WTC11 (cell line): ENCODE results near the gene DUSP11. TPM values are rescaled to one million over a fixed set of nuclear protein-coding genes. Genes with fewer than 3 reads are reported as not detected.

Experiments used
- ATAC-seq: fragments of 200-7000 bp; cut with Tn5 transposase; 2 replicates; pipeline ENCODE4 v1.10.0; 2021; ENCODE audit warnings: mild to moderate bottlenecking, moderate library complexity
- CTCF ChIA-PET: fragments of 300-600 bp; sonication (Branson Sonifier 250); formaldehyde crosslinking; loops from one replicate; lab custom pipeline; 2021; ENCODE audit warnings: antibody characterized with exemption; lab: Charles Lee
- POLR2A ChIA-PET: fragments of 350-600 bp; sonication (Branson Sonifier 250); formaldehyde crosslinking; loops from one replicate; lab custom pipeline; 2021; ENCODE audit warnings: antibody characterized with exemption; lab: Charles Lee
- DNase-seq: peaks from one replicate; pipeline ENCODE4 v3.0.0; 2021; ENCODE audit warnings: low spot score
- H3K27ac Mint-ChIP-seq: 2 replicates; pipeline ENCODE4 v1.8.0; 2021; ENCODE audit warnings: mixed read lengths
- H3K27me3 Mint-ChIP-seq: 2 replicates; pipeline ENCODE4 v1.8.0; 2021; ENCODE audit warnings: low read depth, mild to moderate bottlenecking, moderate library complexity, mixed read lengths
- H3K36me3 Mint-ChIP-seq: 2 replicates; pipeline ENCODE4 v1.8.0; 2021; ENCODE audit warnings: mixed read lengths
- H3K4me1 Mint-ChIP-seq: 2 replicates; pipeline ENCODE4 v1.8.0; 2022; ENCODE audit warnings: mixed read lengths
- H3K4me3 Mint-ChIP-seq: 2 replicates; pipeline ENCODE4 v1.8.0; 2021; ENCODE audit warnings: mild to moderate bottlenecking, moderate library complexity, mixed read lengths
- H3K9me3 Mint-ChIP-seq: 2 replicates; pipeline ENCODE4 v1.8.0; 2021; ENCODE audit warnings: mixed read lengths
- ATF1 ChIP-seq: sonication (generic); formaldehyde crosslinking; IDR thresholded peaks from 2 replicates; pipeline ENCODE4 v1.8.1; 2023; ENCODE audit warnings: mild to moderate bottlenecking, moderate library complexity, missing genetic modification reagents
- FOXJ3 ChIP-seq: sonication (generic); formaldehyde crosslinking; IDR thresholded peaks from 2 replicates; pipeline ENCODE4 v1.9.0; 2021; ENCODE audit warnings: missing genetic modification reagents, mild to moderate bottlenecking, borderline replicate concordance
- FOXP1 ChIP-seq: sonication (generic); formaldehyde crosslinking; IDR thresholded peaks from 2 replicates; pipeline ENCODE4 v1.8.0; 2022; ENCODE audit warnings: missing genetic modification reagents, mild to moderate bottlenecking, moderate library complexity, borderline replicate concordance
- MYBL2 ChIP-seq: sonication (generic); formaldehyde crosslinking; IDR thresholded peaks from 2 replicates; pipeline ENCODE4 v1.8.1; 2023; ENCODE audit warnings: mild to moderate bottlenecking, moderate library complexity, missing genetic modification reagents
- NR1H2 ChIP-seq: sonication (generic); formaldehyde crosslinking; IDR thresholded peaks from 2 replicates; pipeline ENCODE4 v1.9.0; 2021; ENCODE audit warnings: mild to moderate bottlenecking, moderate library complexity, missing genetic modification reagents
- NR2C2 ChIP-seq: sonication (generic); formaldehyde crosslinking; IDR thresholded peaks from 2 replicates; pipeline ENCODE4 v1.8.0; 2022; ENCODE audit warnings: mild to moderate bottlenecking, missing genetic modification reagents
- TP53 ChIP-seq: sonication (generic); formaldehyde crosslinking; IDR thresholded peaks from 2 replicates; pipeline ENCODE4 v1.8.1; 2023; ENCODE audit warnings: mild to moderate bottlenecking, missing genetic modification reagents
- ZNF219 ChIP-seq: sonication (generic); formaldehyde crosslinking; IDR thresholded peaks from 2 replicates; pipeline ENCODE4 v1.8.0; 2023; ENCODE audit warnings: missing genetic modification reagents, mild to moderate bottlenecking, borderline replicate concordance
- total RNA-seq: library from RNA; stranded (reverse); gene quantifications from 3 replicates; pipeline ENCODE4 v1.2.3, GENCODE V29; 2021
- TF ChIP-seq, protein P1 (sequence below): sonication (generic); formaldehyde crosslinking; IDR thresholded peaks from 2 replicates; pipeline ENCODE4 v1.8.1; 2022; ENCODE audit warnings: mild to moderate bottlenecking, missing genetic modification reagents, moderate library complexity, borderline replicate concordance
- TF ChIP-seq, protein P2 (sequence below): sonication (generic); formaldehyde crosslinking; IDR thresholded peaks from 2 replicates; pipeline ENCODE4 v1.8.1; 2023; ENCODE audit warnings: mild to moderate bottlenecking, missing genetic modification reagents
- TF ChIP-seq, protein P3 (sequence below): sonication (generic); formaldehyde crosslinking; IDR thresholded peaks from 2 replicates; pipeline ENCODE4 v1.8.1; 2023; ENCODE audit warnings: mild to moderate bottlenecking, moderate library complexity, missing genetic modification reagents
- TF ChIP-seq, protein P4 (sequence below): fragments of 200-600 bp; IDR thresholded peaks from 2 replicates; pipeline ENCODE4 v1.8.0; 2022; ENCODE audit warnings: antibody characterized with exemption

The DUSP11 gene
- total RNA-seq, 1 experiment from 2014 or later = 16.8 TPM

DNA sequence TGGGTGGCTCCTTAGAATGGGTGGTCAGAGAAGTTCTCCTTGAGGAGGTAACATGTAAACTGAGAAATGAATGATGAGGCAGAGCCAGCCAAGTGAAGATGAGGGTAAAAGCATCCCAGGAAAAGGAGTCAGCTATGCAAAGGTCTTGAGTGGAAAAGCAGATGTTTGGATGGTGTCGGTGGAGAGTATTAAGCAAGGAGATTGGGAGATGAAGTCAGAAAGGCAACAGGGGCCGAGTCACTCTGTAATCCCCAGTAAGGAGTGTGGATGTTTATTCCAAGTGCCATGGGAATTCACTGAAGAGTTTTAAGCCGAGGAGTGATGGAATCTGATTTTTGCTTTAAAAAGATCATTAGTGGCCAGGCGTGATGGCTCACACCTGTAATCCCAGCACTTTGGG is 45.5 kb upstream of the DUSP11 start:
- Mint-ChIP-seq H3K36me3 (no peaks in the 10 kb centered on the region), H3K27ac (no peak overlapping the region), H3K9me3 (peaks cover 8% of the 10 kb centered on the region), H3K27me3 (peaks cover 46% of the 10 kb centered on the region), H3K4me1 (peaks cover 22% of the 10 kb centered on the region), H3K4me3 (no peak overlapping the region)
- TF ChIP-seq, protein P1, sequence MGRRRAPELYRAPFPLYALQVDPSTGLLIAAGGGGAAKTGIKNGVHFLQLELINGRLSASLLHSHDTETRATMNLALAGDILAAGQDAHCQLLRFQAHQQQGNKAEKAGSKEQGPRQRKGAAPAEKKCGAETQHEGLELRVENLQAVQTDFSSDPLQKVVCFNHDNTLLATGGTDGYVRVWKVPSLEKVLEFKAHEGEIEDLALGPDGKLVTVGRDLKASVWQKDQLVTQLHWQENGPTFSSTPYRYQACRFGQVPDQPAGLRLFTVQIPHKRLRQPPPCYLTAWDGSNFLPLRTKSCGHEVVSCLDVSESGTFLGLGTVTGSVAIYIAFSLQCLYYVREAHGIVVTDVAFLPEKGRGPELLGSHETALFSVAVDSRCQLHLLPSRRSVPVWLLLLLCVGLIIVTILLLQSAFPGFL (CRISPR knock-in tag) = no peak
- TF ChIP-seq FOXP1 (CRISPR knock-in tag) (no peak), NR2C2 (no peak), FOXJ3 (CRISPR knock-in tag) (no peak), TP53 (no peak)
- TF ChIP-seq, protein P2, sequence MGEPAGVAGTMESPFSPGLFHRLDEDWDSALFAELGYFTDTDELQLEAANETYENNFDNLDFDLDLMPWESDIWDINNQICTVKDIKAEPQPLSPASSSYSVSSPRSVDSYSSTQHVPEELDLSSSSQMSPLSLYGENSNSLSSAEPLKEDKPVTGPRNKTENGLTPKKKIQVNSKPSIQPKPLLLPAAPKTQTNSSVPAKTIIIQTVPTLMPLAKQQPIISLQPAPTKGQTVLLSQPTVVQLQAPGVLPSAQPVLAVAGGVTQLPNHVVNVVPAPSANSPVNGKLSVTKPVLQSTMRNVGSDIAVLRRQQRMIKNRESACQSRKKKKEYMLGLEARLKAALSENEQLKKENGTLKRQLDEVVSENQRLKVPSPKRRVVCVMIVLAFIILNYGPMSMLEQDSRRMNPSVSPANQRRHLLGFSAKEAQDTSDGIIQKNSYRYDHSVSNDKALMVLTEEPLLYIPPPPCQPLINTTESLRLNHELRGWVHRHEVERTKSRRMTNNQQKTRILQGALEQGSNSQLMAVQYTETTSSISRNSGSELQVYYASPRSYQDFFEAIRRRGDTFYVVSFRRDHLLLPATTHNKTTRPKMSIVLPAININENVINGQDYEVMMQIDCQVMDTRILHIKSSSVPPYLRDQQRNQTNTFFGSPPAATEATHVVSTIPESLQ (CRISPR knock-in tag) = no peak
- ChIA-PET POLR2A (no interaction called here), CTCF (no interaction called here)
- DNase-seq = no peak
- no peak for ATAC-seq

DNA sequence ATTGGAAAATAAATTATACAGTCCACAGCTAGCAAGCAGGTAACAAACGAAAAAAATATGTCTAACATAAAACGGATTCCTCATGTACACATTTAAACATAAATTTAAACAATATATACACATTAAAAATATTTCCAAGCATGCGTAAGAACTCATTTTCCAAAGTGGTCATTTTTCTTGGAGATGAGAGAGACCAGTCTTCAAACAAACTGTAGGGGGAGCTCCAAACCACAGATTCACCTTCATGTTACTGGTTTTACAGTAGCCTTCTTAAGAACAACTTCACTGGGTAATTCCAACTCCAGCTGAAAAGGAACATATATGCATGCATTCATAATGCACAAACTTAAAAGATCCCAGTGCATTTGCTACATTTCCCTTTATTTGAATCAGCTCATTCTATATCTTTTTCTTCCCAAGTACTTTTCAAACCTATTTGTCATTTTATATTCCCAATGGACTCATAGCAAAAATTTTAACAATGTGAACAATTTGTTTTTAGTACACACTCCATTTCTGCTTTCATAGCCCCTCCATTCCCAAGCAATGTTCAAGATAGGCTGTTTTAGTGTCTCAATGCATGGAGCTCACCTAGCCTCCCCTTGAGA is 44.1 kb upstream of the DUSP11 start:
- no peaks in the 10 kb centered on the region for H3K36me3 Mint-ChIP-seq
- POLR2A ChIA-PET = no interaction called here
- TF ChIP-seq NR1H2 (CRISPR knock-in tag) = no peak
- no peak for TF ChIP-seq MYBL2 (CRISPR knock-in tag)
- no peak for TF ChIP-seq ATF1 (CRISPR knock-in tag)
- TF ChIP-seq, protein P3, sequence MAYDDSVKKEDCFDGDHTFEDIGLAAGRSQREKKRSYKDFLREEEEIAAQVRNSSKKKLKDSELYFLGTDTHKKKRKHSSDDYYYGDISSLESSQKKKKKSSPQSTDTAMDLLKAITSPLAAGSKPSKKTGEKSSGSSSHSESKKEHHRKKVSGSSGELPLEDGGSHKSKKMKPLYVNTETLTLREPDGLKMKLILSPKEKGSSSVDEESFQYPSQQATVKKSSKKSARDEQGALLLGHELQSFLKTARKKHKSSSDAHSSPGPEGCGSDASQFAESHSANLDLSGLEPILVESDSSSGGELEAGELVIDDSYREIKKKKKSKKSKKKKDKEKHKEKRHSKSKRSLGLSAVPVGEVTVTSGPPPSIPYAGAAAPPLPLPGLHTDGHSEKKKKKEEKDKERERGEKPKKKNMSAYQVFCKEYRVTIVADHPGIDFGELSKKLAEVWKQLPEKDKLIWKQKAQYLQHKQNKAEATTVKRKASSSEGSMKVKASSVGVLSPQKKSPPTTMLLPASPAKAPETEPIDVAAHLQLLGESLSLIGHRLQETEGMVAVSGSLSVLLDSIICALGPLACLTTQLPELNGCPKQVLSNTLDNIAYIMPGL (CRISPR knock-in tag) = no peak
- TF ChIP-seq, protein P4, sequence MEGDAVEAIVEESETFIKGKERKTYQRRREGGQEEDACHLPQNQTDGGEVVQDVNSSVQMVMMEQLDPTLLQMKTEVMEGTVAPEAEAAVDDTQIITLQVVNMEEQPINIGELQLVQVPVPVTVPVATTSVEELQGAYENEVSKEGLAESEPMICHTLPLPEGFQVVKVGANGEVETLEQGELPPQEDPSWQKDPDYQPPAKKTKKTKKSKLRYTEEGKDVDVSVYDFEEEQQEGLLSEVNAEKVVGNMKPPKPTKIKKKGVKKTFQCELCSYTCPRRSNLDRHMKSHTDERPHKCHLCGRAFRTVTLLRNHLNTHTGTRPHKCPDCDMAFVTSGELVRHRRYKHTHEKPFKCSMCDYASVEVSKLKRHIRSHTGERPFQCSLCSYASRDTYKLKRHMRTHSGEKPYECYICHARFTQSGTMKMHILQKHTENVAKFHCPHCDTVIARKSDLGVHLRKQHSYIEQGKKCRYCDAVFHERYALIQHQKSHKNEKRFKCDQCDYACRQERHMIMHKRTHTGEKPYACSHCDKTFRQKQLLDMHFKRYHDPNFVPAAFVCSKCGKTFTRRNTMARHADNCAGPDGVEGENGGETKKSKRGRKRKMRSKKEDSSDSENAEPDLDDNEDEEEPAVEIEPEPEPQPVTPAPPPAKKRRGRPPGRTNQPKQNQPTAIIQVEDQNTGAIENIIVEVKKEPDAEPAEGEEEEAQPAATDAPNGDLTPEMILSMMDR = peak; percentile 60; the same call in 1 of the 2 replicates
- peaks cover 8% of the 10 kb centered on the region for H3K9me3 Mint-ChIP-seq
- H3K4me1 Mint-ChIP-seq = peaks cover 12% of the 10 kb centered on the region
- H3K4me3 Mint-ChIP-seq = no peak overlapping the region
- no peak for DNase-seq
- CTCF ChIA-PET = interaction anchor here (0.6 to 2.3 kb wide), 16 partner anchors 12 to 469 kb away, joined by 3 to 14 read pairs (median 4); partner anchors contain the start of gene ACTG2
- H3K27me3 Mint-ChIP-seq = peaks cover 49% of the 10 kb centered on the region
- ATAC-seq = no peak
- no peak overlapping the region for H3K27ac Mint-ChIP-seq

DNA sequence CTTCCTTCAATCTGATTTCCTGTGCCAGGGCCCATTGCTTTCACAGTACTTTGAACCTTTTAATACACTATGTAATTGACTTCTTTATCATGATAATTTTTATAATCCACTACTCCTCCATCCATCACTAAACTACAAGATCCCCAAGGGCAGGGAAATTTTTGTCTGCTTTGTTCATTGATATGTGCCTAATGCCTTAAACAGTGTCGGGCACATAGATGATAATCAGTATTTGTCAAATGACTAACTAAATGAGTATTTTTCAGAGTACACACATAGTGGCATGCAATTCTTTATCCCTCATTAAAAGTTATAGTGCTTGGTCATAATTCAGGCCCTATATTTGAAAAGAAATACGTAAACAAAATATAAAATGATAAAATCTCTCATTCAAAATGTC is 43.5 kb upstream of the DUSP11 start:
- no peak overlapping the region for H3K4me3 Mint-ChIP-seq
- TF ChIP-seq ZNF219 = no peak
- H3K36me3 Mint-ChIP-seq = no peaks in the 10 kb centered on the region
- ChIA-PET POLR2A (no interaction called here), CTCF (interaction anchor here (0.6 to 2.3 kb wide), 15 partner anchors 12 to 469 kb away, joined by 3 to 14 read pairs (median 4); partner anchors contain the start of gene ACTG2)
- H3K9me3 Mint-ChIP-seq = peaks cover 6% of the 10 kb centered on the region
- H3K27ac Mint-ChIP-seq = 0 out of 2 replicates have a peak overlapping the region, but pooled peaks have one; percentile 20
- no peak for DNase-seq
- ATAC-seq = no peak
- H3K27me3 Mint-ChIP-seq = peaks cover 49% of the 10 kb centered on the region
- peaks cover 10% of the 10 kb centered on the region for H3K4me1 Mint-ChIP-seq
